ENCODE results near the gene OSBPL3.

Gene OSBPL3

DNA sequence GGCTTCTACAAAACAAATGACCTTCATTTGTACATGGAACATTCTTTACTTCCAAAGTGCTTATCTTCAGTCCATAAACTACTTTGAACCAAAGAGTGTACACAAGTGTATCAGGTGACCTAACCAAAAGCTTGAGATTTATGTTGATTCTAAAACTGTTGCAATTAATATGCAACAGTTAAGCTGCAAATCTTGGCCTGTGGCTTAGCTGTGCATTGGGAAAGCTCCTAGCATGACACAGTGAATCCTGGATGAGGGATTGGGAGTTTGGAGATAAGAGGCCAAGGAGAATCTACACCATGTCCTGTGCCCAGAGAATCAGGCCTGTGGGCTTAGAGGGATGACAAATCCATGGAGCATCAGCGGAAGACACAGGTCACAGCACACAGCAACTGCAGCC, 117.5 kb downstream of the OSBPL3 start:
- no peaks in the 10 kb centered on the region for H3K9me3 ChIP-seq (ENCODE audit: control insufficient read depth, insufficient read depth, low read depth, low read length)
- no peak overlapping the region for H3K27ac ChIP-seq (ENCODE audit: extremely low read depth, low read depth, low read length)
- H3K4me3 ChIP-seq (ENCODE audit: low read depth, low read length) = no peak overlapping the region
- ChIA-PET CTCF (interaction anchor here (0.6 to 1.2 kb wide), 2 partner anchors 33 to 50 kb away, joined by 3 read pairs; no protein-coding TSS in a partner anchor), POLR2A (no interaction called here)
- no peak for TF ChIP-seq GLI4 (tag by site-specific recombination; IDR thresholded peaks at IDR 0.05)
- TF ChIP-seq, protein P1, sequence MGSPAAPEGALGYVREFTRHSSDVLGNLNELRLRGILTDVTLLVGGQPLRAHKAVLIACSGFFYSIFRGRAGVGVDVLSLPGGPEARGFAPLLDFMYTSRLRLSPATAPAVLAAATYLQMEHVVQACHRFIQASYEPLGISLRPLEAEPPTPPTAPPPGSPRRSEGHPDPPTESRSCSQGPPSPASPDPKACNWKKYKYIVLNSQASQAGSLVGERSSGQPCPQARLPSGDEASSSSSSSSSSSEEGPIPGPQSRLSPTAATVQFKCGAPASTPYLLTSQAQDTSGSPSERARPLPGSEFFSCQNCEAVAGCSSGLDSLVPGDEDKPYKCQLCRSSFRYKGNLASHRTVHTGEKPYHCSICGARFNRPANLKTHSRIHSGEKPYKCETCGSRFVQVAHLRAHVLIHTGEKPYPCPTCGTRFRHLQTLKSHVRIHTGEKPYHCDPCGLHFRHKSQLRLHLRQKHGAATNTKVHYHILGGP (tag by site-specific recombination; IDR thresholded peaks at IDR 0.05) = no peak
- TF ChIP-seq OSR2 (tag by site-specific recombination; IDR thresholded peaks at IDR 0.05) = no peak
- TF ChIP-seq ZNF433 (tag by site-specific recombination; IDR thresholded peaks at IDR 0.05; ENCODE audit: low read depth) = no peak
- TF ChIP-seq, protein P2, sequence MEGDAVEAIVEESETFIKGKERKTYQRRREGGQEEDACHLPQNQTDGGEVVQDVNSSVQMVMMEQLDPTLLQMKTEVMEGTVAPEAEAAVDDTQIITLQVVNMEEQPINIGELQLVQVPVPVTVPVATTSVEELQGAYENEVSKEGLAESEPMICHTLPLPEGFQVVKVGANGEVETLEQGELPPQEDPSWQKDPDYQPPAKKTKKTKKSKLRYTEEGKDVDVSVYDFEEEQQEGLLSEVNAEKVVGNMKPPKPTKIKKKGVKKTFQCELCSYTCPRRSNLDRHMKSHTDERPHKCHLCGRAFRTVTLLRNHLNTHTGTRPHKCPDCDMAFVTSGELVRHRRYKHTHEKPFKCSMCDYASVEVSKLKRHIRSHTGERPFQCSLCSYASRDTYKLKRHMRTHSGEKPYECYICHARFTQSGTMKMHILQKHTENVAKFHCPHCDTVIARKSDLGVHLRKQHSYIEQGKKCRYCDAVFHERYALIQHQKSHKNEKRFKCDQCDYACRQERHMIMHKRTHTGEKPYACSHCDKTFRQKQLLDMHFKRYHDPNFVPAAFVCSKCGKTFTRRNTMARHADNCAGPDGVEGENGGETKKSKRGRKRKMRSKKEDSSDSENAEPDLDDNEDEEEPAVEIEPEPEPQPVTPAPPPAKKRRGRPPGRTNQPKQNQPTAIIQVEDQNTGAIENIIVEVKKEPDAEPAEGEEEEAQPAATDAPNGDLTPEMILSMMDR (tag by site-specific recombination; IDR thresholded peaks at IDR 0.05) = no peak
- no peak for TF ChIP-seq ZNF624 (tag by site-specific recombination; IDR thresholded peaks at IDR 0.05)
- TF ChIP-seq KLF7 (tag by site-specific recombination; IDR thresholded peaks at IDR 0.05; ENCODE audit: borderline replicate concordance) = no peak
- no peak for TF ChIP-seq FEZF1 (tag by site-specific recombination; IDR thresholded peaks at IDR 0.05)
- no peak for TF ChIP-seq ZNF155 (tag by site-specific recombination; IDR thresholded peaks at IDR 0.05)
- no peak for TF ChIP-seq ZNF132 (tag by site-specific recombination; IDR thresholded peaks at IDR 0.05; ENCODE audit: borderline replicate concordance)
- no peak for TF ChIP-seq ZNF175 (tag by site-specific recombination; IDR thresholded peaks at IDR 0.05)
- no peak for TF ChIP-seq ZNF843 (tag by site-specific recombination; IDR thresholded peaks at IDR 0.05)
- no peak for TF ChIP-seq ZNF19 (tag by site-specific recombination; IDR thresholded peaks at IDR 0.05; ENCODE audit: low read depth)
- TF ChIP-seq ZNF670 (tag by site-specific recombination; IDR thresholded peaks at IDR 0.05; ENCODE audit: low read depth) = no peak
- H3K4me1 ChIP-seq (ENCODE audit: control insufficient read depth, insufficient read depth, low read length) = no peaks in the 10 kb centered on the region
- peaks cover 0 to 39% of the 10 kb centered on the region in 2 experiments; a peak in 1 of 3 replicates for H3K36me3 ChIP-seq (ENCODE audit: control insufficient read depth in 2 of 2, insufficient read depth in 1 of 2, low read length in 2 of 2)

DNA sequence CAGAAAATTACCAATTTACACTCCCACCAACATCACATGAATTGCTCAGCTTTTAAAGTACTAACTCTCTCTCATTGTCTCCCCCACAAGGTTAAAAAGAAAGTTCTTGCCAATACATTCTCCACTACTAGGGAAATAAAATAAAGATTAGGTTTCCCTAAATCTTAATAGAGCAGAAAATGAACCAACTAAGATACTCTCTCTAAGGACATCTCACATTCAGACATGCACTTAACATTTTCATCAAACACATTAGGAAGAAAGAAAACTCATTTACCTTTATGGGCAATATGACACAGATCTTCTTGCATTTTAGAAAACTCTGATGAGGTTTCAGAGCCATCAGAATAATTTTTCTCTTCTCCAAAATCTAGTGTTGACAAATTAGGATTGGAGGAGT, 118.6 kb downstream of the OSBPL3 start:
- no peaks in the 10 kb centered on the region for H3K9me3 ChIP-seq (ENCODE audit: control insufficient read depth, insufficient read depth, low read depth, low read length)
- no peak for TF ChIP-seq ZNF837 (tag by site-specific recombination; IDR thresholded peaks at IDR 0.05)
- no peak for TF ChIP-seq ZNF426 (tag by site-specific recombination; IDR thresholded peaks at IDR 0.05)
- TF ChIP-seq ZNF623 (tag by site-specific recombination; IDR thresholded peaks at IDR 0.05) = no peak
- TF ChIP-seq ZNF416 (tag by site-specific recombination; IDR thresholded peaks at IDR 0.05) = no peak
- no peak for TF ChIP-seq ZNF664 (tag by site-specific recombination; IDR thresholded peaks at IDR 0.05)
- TF ChIP-seq YY2 (tag by site-specific recombination; IDR thresholded peaks at IDR 0.05) = no peak
- TF ChIP-seq, protein P3, sequence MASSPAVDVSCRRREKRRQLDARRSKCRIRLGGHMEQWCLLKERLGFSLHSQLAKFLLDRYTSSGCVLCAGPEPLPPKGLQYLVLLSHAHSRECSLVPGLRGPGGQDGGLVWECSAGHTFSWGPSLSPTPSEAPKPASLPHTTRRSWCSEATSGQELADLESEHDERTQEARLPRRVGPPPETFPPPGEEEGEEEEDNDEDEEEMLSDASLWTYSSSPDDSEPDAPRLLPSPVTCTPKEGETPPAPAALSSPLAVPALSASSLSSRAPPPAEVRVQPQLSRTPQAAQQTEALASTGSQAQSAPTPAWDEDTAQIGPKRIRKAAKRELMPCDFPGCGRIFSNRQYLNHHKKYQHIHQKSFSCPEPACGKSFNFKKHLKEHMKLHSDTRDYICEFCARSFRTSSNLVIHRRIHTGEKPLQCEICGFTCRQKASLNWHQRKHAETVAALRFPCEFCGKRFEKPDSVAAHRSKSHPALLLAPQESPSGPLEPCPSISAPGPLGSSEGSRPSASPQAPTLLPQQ (tag by site-specific recombination; IDR thresholded peaks at IDR 0.05) = no peak
- TF ChIP-seq, protein P1 (tag by site-specific recombination; IDR thresholded peaks at IDR 0.05) = no peak
- no peak for TF ChIP-seq ZNF501 (tag by site-specific recombination; IDR thresholded peaks at IDR 0.05)
- no peak for TF ChIP-seq YY1 (tag by site-specific recombination; IDR thresholded peaks at IDR 0.05)
- no peak for TF ChIP-seq ZNF302 (tag by site-specific recombination; IDR thresholded peaks at IDR 0.05; ENCODE audit: low read depth)
- TF ChIP-seq BCL11A (tag by site-specific recombination; IDR thresholded peaks at IDR 0.05; ENCODE audit: low read depth) = no peak
- TF ChIP-seq ZNF112 (tag by site-specific recombination; IDR thresholded peaks at IDR 0.05) = no peak
- no peak for TF ChIP-seq ZNF571 (tag by site-specific recombination; IDR thresholded peaks at IDR 0.05)
- no peak for TF ChIP-seq ZNF707 (tag by site-specific recombination; IDR thresholded peaks at IDR 0.05)
- TF ChIP-seq ZNF16 (tag by site-specific recombination; IDR thresholded peaks at IDR 0.05; ENCODE audit: low read depth) = no peak
- peaks cover 0 to 39% of the 10 kb centered on the region in 2 experiments; a peak in 1 of 3 replicates for H3K36me3 ChIP-seq (ENCODE audit: control insufficient read depth in 2 of 2, insufficient read depth in 1 of 2, low read length in 2 of 2)
- no peaks in the 10 kb centered on the region for H3K4me1 ChIP-seq (ENCODE audit: control insufficient read depth, insufficient read depth, low read length)
- ChIA-PET POLR2A (no interaction called here), CTCF (interaction anchor here (1.0 kb wide), 1 partner anchor 237 kb away, joined by 3 read pairs; no protein-coding TSS in a partner anchor)
- no peak overlapping the region for H3K27ac ChIP-seq (ENCODE audit: extremely low read depth, low read depth, low read length)
- no peak overlapping the region for H3K4me3 ChIP-seq (ENCODE audit: low read depth, low read length)

All from HEK293 (cell line).